Measurements from ENCODE around the gene SLC9A4.

The SLC9A4 gene

DNA sequence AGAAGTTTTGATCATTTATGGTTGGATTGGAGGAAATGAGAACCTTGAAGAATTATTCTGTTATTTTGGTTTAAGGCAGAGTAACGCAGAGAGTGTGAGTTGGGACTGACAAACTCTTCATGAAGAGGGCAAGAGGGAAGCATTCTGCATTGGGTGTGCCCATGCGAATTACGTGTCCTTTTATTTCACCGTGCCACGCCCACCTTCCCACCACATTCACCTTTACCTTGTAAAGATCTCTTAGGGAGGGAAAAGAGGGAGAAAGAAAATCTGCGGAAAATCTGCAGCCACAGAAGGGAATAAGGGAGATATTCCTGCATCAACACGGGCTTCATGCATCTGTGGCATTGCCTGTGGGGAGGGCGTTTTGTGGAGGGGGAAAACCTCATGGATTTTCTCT, 31.8 kb downstream of the SLC9A4 start:
- no peak for DNase-seq

DNA sequence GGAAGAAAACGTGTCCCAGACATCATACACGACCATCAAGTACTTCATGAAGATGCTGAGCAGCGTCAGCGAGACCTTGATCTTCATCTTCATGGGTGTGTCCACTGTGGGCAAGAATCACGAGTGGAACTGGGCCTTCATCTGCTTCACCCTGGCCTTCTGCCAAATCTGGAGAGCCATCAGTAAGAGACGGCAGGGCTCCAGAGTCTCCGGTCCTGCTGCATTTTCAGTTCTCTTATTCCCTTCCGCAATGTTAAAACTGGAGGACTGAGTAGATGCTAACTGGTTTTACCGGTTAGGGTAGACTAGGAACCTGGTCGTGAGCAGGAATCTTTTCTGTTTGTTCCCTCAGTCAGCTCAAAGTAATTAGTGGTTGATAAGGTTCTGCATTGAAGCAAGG, 32.3 kb downstream of the SLC9A4 start:
- DNase-seq: no peak

DNA sequence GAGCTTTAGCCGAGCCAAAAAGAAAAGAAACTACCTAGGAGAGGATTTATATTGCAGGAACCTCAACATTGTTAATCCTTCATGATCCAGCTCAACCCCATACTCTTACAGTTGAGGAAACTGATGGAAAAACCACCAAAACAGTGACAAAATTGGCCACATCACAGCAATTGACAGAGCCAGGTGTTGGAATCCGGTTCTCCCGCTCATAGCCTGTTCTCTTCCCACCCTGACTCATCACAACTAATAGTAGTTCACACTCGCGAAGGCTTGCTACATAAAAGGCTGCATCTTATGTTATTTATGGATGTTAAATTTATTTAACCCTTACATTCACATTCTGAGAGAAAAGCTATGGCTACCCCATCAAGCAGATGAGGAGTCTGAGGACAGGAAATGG, 33.7 kb downstream of the SLC9A4 start:
- no peak for DNase-seq

DNA sequence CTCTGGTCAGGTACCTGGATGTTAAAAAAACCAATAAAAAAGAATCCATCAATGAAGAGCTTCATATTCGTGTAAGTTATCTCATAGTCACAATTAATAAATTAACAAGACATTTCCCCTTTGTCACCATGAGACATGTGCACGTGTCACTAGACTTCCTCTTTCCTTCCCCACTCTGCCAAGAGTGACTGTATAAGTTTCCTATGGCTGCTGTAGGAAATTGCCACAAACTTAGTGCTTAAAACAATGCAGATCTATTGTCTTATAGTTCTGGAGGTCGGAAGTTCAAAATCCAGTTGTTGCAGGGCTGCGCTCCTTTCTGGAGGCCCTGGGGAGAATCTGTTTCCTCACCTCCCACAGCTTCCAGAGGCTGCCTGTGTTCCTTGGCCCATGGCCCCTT, 35.8 kb downstream of the SLC9A4 start:
- no peak for DNase-seq

- no peak for DNase-seq
Observed at GRCh38 chr2:102509749-102510148, 36.7 kb downstream of the SLC9A4 start.

- no peak for DNase-seq
Observed at GRCh38 chr2:102510791-102511575, 38.0 kb downstream of the SLC9A4 start.

- DNase-seq: no peak
Observed at GRCh38 chr2:102512161-102512560, 39.1 kb downstream of the SLC9A4 start.

GRCh38 chr2:102513355-102513939, 40.4 kb downstream of the SLC9A4 start:
- DNase-seq: no peak

GRCh38 chr2:102514061-102514785, 41.2 kb downstream of the SLC9A4 start:
- no peak for DNase-seq

- DNase-seq: no peak
Observed at GRCh38 chr2:102515851-102516250, 42.8 kb downstream of the SLC9A4 start.

- DNase-seq: no peak
Observed at GRCh38 chr2:102518170-102518569, 45.1 kb downstream of the SLC9A4 start.

GRCh38 chr2:102520009-102520408, 47.0 kb downstream of the SLC9A4 start:
- DNase-seq: no peak

DNA sequence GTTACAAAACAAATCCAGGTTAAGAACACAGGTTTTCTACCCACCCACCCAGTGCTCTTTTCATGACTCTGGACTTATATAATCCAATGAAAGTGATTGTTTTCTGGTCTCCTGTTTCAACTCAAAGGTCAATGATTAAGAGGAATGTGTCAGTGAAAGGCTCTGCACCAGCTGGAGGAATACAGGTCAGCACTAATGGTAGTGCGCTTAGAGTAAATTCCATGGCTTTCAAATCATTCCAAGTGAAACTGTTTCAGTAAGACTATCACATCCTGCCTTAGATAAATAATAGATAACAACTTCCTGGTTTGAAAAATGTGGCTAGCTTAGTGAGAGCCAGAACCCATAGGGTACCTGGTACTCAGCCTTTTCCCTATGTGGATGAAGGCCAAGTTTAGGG, 47.8 kb downstream of the SLC9A4 start:
- no peak for DNase-seq

GRCh38 chr2:102522162-102522561, 49.1 kb downstream of the SLC9A4 start:
- DNase-seq: no peak

GRCh38 chr2:102522890-102523289, 49.9 kb downstream of the SLC9A4 start:
- DNase-seq: no peak

- DNase-seq: no peak
Observed at GRCh38 chr2:102523651-102524050, 50.6 kb downstream of the SLC9A4 start.

DNA sequence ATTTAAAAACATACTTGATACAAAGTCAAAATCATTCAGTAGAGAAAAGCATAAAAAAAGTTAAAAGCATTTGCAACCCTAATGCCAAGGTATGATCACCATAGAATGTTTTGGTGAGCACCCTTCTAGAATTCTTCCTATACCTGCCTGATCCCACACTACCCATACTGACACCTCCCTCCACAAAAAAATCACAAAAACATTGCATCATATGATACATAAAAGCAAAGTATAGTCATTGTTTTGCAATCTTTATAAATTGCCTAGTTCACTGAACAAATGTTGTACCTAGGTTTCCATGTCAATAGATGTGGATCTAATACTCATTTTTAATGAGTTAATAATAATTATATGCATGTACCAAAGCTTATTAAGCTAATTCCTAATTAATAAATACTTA, 54.1 kb downstream of the SLC9A4 start:
- DNase-seq: no peak

DNA sequence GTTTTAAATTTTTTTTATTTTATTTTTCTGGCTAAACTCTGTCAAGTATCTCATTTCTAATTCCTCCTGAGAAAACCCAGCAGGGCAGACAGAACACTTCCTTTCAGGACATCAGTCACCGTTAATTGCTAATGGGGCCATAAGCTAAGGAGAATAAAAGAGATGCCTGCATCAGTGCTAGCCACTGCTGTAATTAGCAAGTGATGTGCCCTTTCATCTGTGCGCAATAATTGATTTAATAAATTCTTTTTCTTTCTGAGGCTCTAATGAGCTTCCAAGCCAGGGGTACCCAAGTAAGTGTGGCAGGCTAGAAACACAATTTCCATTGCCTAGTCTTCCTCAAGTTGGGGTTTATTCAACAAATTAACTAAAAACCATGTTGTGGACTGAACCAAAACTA, 65.5 kb downstream of the SLC9A4 start:
- no peak for DNase-seq

GRCh38 chr2:102540882-102541281, 67.9 kb downstream of the SLC9A4 start:
- no peak for DNase-seq

GRCh38 chr2:102544182-102544581, 71.2 kb downstream of the SLC9A4 start:
- no peak for DNase-seq

- no peak for DNase-seq
Observed at GRCh38 chr2:102547462-102547861, 74.4 kb downstream of the SLC9A4 start.

- no peak for DNase-seq
Observed at GRCh38 chr2:102549027-102549426, 76.0 kb downstream of the SLC9A4 start.

GRCh38 chr2:102550151-102550550, 77.1 kb downstream of the SLC9A4 start:
- no peak for DNase-seq
